Lung (tissue), 12 donors: Measurements from ENCODE around the gene OGFOD2. TPM values are rescaled to one million over a fixed set of nuclear protein-coding genes. Genes with fewer than 3 reads are reported as not detected.

Source experiments
- ATAC-seq: fragments of 200-7000 bp; cut with Tn5 transposase; one replicate; pipeline ENCODE4 v1.9.1; 2020; ENCODE audit warnings: moderate number of reproducible peaks; ENCODE audit not compliant: insufficient read depth, low FRiP score
- DNase-seq, 3 donors: peaks; one replicate each; pipeline ENCODE4 v3.0.0-alpha.2; 2013 to 2017
- H3K27ac ChIP-seq, 2 donors: one replicate each; pipeline ENCODE4 v1.5.1; 2013; ENCODE audit warnings: mild to moderate bottlenecking in 2 of 2, moderate library complexity in 2 of 2, control low read depth in 1 of 2, inconsistent platforms in 1 of 2, low read depth in 1 of 2, low read length in 1 of 2
- H3K27me3 ChIP-seq, 3 donors: one replicate each; pipeline ENCODE4 v1.5.1; 2013; ENCODE audit warnings: low read length in 2 of 3; ENCODE audit not compliant: control insufficient read depth in 3 of 3, insufficient read depth in 3 of 3
- H3K36me3 ChIP-seq, 4 donors: one replicate each; pipeline ENCODE4 v1.5.1; 2013; ENCODE audit warnings: low read length in 4 of 4, mild to moderate bottlenecking in 1 of 4, moderate library complexity in 1 of 4; ENCODE audit not compliant: control insufficient read depth in 4 of 4, insufficient read depth in 4 of 4
- H3K4me1 ChIP-seq, 5 donors: one replicate each; pipeline ENCODE4 v1.5.1; 2013; ENCODE audit warnings: low read length in 5 of 5, mild to moderate bottlenecking in 2 of 5, moderate library complexity in 1 of 5; ENCODE audit not compliant: control insufficient read depth in 5 of 5, insufficient read depth in 5 of 5
- H3K4me3 ChIP-seq: one replicate; pipeline ENCODE4 v1.5.1; 2013; ENCODE audit warnings: mild to moderate bottlenecking, control low read depth, moderate library complexity
- H3K9ac ChIP-seq, 2 donors: one replicate each; pipeline ENCODE4 v1.5.1; 2013; ENCODE audit warnings: low read length in 2 of 2, control low read depth in 1 of 2; ENCODE audit not compliant: insufficient read depth in 1 of 2
- H3K9me3 ChIP-seq, 4 donors: one replicate each; pipeline ENCODE4 v1.5.1; 2013; ENCODE audit warnings: low read length in 3 of 4, mild to moderate bottlenecking in 1 of 4, moderate library complexity in 1 of 4; ENCODE audit not compliant: control insufficient read depth in 4 of 4, insufficient read depth in 3 of 4
- CTCF ChIP-seq: IDR thresholded peaks from 2 replicates; pipeline ENCODE4 v1.5.1; 2012; ENCODE audit warnings: mild to moderate bottlenecking; ENCODE audit errors: control extremely low read depth, extremely low read depth
- WGBS, 2 donors: extraction: QIAGEN DNeasy Blood & Tissue Kit; methylation state at CpG; one replicate each; pipeline ENCODE4 v1.1.7; 2013; 5-methylcytosine and 5-hydroxymethylcytosine counted together
- polyA plus RNA-seq, 2 donors: library from polyadenylated mRNA; stranded (reverse); fragments of 200-250 nt; gene quantifications; one replicate each; pipeline ENCODE4 v1.2.1, GENCODE V29; 2013
- total RNA-seq, 2 donors: library from RNA; depleted of rRNA in 1 of 2; stranded (reverse); fragments of >200 nt in 1 of 2; gene quantifications; one replicate each; pipeline ENCODE4 v1.2.1, GENCODE V29; 2014 to 2021
- donor health status: control.
- donor health status: control.
- donor health status: Bipolar disorder and iron deficiency.
- donor health status: healthy.
- donor health status: DM: yes; HTN: yes; CAD: no.

The OGFOD2 gene
- total and polyA plus RNA-seq, 4 donors: 11.4 to 30.1 (median 18.5) TPM

GRCh38 chr12:122929148-122929538 is 45.9 kb upstream of the OGFOD2 start:
- Histone ChIP-seq H3K9ac (no peak overlapping the region), H3K36me3 (no peaks in the 10 kb centered on the region), H3K9me3 (no peaks in the 10 kb centered on the region), H3K4me3 (no peak overlapping the region), H3K27ac (no peak overlapping the region), H3K27me3 (no peaks in the 10 kb centered on the region), H3K4me1 (no peaks in the 10 kb centered on the region)
- DNase-seq (no peak), ATAC-seq (no peak)
- WGBS, 2 donors: 93 to 95% methylated on average over 14 of the region's 14 CpGs
- no peak for TF ChIP-seq CTCF

GRCh38 chr12:122929812-122930211 is 45.2 kb upstream of the OGFOD2 start:
- TF ChIP-seq CTCF: no peak
- Histone ChIP-seq H3K27me3 (no peaks in the 10 kb centered on the region), H3K4me1 (no peaks in the 10 kb centered on the region), H3K36me3 (no peaks in the 10 kb centered on the region), H3K9me3 (no peaks in the 10 kb centered on the region), H3K9ac (no peak overlapping the region), H3K27ac (no peak overlapping the region), H3K4me3 (no peak overlapping the region)
- 96 to 98% methylated on average over 23 of the region's 23 CpGs for WGBS, 2 donors
- DNase-seq (no peak), ATAC-seq (no peak)

- WGBS, 2 donors: 96 to 99% methylated on average over 8 of the region's 8 CpGs
These were observed 42.8 kb upstream of the OGFOD2 start for GRCh38 chr12:122932207-122932606.

More at GRCh38 chr12:122932207-122932606, 42.8 kb upstream of the OGFOD2 start:
- ATAC-seq (no peak), DNase-seq (no peak)
- no peaks in the 10 kb centered on the region for H3K36me3 ChIP-seq
- no peaks in the 10 kb centered on the region for H3K4me1 ChIP-seq
- no peak overlapping the region for H3K4me3 ChIP-seq
- H3K9ac ChIP-seq: no peak overlapping the region
- no peak overlapping the region for H3K27ac ChIP-seq
- H3K9me3 ChIP-seq: no peaks in the 10 kb centered on the region
- no peak for TF ChIP-seq CTCF
- H3K27me3 ChIP-seq: no peaks in the 10 kb centered on the region
